A673 (cell line): Measurements from ENCODE around the gene APOL2. TPM values are rescaled to one million over a fixed set of nuclear protein-coding genes. Genes with fewer than 3 reads are reported as not detected.

Experiments used
- BruUV-seq: library from RNA; stranded (reverse); fragments of 400-500 nt; replicated peaks from 2 replicates; lab custom pipeline; 2021; lab: Mats Ljungman, UMichigan
- CTCF ChIA-PET: fragments of 300-600 bp; sonication (Branson Sonifier 250); formaldehyde crosslinking; loops from one replicate; lab custom pipeline; 2022; ENCODE audit warnings: antibody characterized with exemption; lab: Charles Lee
- POLR2A ChIA-PET: fragments of 300-600 bp; sonication (Branson Sonifier 250); formaldehyde crosslinking; loops from one replicate; lab custom pipeline; 2022; ENCODE audit warnings: antibody characterized with exemption; ENCODE audit not compliant: low non-redundant PET; lab: Charles Lee
- DNase-seq: peaks from one replicate; pipeline ENCODE4 v3.0.0-alpha.2; 2015; ENCODE audit warnings: low spot score
- H3K27ac ChIP-seq: fragments of 200-600 bp; sonication (generic); 2 replicates; pipeline ENCODE4 v1.5.1; 2016; ENCODE audit warnings: mixed run types, low read depth, mild to moderate bottlenecking, mixed read lengths, antibody characterized with exemption, low read length; ENCODE audit not compliant: poor library complexity, severe bottlenecking
- H3K27me3 ChIP-seq: fragments of 200-600 bp; sonication (generic); replicated peaks from 2 replicates; pipeline ENCODE4 v1.6.1; 2017; ENCODE audit warnings: mixed run types, low read depth, mild to moderate bottlenecking, mixed read lengths, antibody characterized with exemption, low read length; ENCODE audit not compliant: insufficient read depth, poor library complexity
- H3K36me3 ChIP-seq: fragments of 200-600 bp; sonication (generic); 2 replicates; pipeline ENCODE4 v1.6.1; 2016; ENCODE audit warnings: mixed run types, mild to moderate bottlenecking, mixed read lengths, antibody characterized with exemption, low read length; ENCODE audit not compliant: insufficient read depth, poor library complexity, severe bottlenecking
- H3K4me1 ChIP-seq: fragments of 200-600 bp; sonication (generic); 2 replicates; pipeline ENCODE4 v1.6.1; 2017; ENCODE audit warnings: mixed run types, mild to moderate bottlenecking, mixed read lengths, antibody characterized with exemption, low read length; ENCODE audit not compliant: insufficient read depth, poor library complexity, severe bottlenecking
- H3K4me3 ChIP-seq: fragments of 200-600 bp; sonication (generic); 2 replicates; pipeline ENCODE4 v1.5.1; 2016; ENCODE audit warnings: low read depth, mixed run types, mild to moderate bottlenecking, mixed read lengths, low read length; ENCODE audit not compliant: poor library complexity, severe bottlenecking
- H3K9me3 ChIP-seq: fragments of 200-600 bp; sonication (generic); 2 replicates; pipeline ENCODE4 v1.6.1; 2016; ENCODE audit warnings: mixed run types, low read depth, mild to moderate bottlenecking, mixed read lengths, antibody characterized with exemption, low read length; ENCODE audit not compliant: poor library complexity, severe bottlenecking
- EZH2 ChIP-seq: fragments of 200-600 bp; sonication (generic); IDR thresholded peaks from 2 replicates; pipeline ENCODE4 v1.6.1; 2017; ENCODE audit warnings: borderline replicate concordance, low read depth, mild to moderate bottlenecking, mixed read lengths, antibody characterized with exemption, low read length; ENCODE audit not compliant: poor library complexity, severe bottlenecking
- intact Hi-C: fragments of 100-400 bp; cut with micrococcal nuclease; formaldehyde crosslinking; loops from one replicate; pipeline ENCODE4 v1.10.0; 2022; ENCODE audit not compliant: unreplicated experiment
- total RNA-seq: library from RNA; stranded (reverse); gene quantifications from 2 replicates; pipeline ENCODE4 v1.2.3, GENCODE V29; 2021
- TF ChIP-seq, protein P1 (sequence below): fragments of 300-800, 200-600 bp; sonication (generic); conservative IDR thresholded peaks from 2 replicates; pipeline ENCODE4 v1.5.1; 2017; ENCODE audit warnings: low read depth, mild to moderate bottlenecking, antibody characterized with exemption, low read length, moderate library complexity, mixed read lengths

Gene APOL2
- total RNA-seq, 1 experiment from 2014 or later: 45.1 TPM

- DNase-seq: no peak
- ChIA-PET POLR2A (no interaction called here), CTCF (no interaction called here)
- H3K9me3 ChIP-seq: no peaks in the 10 kb centered on the region
- BruUV-seq: no TSS peak
- H3K27me3 ChIP-seq: no peaks in the 10 kb centered on the region
- H3K4me3 ChIP-seq: no peak overlapping the region
- TF ChIP-seq EZH2: no peak
- TF ChIP-seq, protein P1, sequence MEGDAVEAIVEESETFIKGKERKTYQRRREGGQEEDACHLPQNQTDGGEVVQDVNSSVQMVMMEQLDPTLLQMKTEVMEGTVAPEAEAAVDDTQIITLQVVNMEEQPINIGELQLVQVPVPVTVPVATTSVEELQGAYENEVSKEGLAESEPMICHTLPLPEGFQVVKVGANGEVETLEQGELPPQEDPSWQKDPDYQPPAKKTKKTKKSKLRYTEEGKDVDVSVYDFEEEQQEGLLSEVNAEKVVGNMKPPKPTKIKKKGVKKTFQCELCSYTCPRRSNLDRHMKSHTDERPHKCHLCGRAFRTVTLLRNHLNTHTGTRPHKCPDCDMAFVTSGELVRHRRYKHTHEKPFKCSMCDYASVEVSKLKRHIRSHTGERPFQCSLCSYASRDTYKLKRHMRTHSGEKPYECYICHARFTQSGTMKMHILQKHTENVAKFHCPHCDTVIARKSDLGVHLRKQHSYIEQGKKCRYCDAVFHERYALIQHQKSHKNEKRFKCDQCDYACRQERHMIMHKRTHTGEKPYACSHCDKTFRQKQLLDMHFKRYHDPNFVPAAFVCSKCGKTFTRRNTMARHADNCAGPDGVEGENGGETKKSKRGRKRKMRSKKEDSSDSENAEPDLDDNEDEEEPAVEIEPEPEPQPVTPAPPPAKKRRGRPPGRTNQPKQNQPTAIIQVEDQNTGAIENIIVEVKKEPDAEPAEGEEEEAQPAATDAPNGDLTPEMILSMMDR: no peak
- peak overlapping the region; percentile 62 for H3K27ac ChIP-seq
- H3K4me1 ChIP-seq: peaks cover 41% of the 10 kb centered on the region
- H3K36me3 ChIP-seq: no peaks in the 10 kb centered on the region
- intact Hi-C loops: loop anchor here (5.0 kb wide), 1 partner anchor 79 kb away; no protein-coding TSS in a partner anchor
Observed at GRCh38 chr22:36198536-36198935, 40.8 kb downstream of the APOL2 start.

DNA sequence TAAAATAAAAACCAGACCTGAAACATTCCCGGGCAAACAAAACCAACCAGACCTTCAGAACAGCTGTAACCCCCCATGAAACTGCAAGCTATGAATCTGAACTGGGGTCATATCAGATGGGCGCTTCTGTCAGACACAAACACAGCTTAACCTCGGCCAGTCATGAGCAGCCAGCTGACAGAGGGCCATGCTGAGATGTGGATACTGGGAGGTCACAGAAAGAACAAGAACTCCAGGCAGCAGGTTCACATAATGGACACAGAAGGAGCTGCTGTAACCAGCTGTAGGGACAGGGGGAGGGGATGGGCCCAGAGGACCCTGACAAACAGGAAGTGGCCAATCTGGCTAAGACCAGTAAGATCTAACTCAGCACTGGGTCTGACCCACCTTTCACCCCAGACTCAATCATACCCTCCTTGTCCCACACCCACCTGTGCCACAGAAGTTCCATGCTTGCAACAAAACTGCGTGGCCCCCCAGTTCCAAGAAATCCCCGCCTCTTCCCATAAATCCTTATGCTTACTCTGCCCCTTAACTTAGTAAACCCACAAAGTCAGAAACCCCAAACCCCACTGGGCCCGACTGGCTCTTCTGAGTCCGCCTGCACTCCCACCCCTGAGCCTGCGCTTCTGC, 41.7 kb downstream of the APOL2 start:
- no peaks in the 10 kb centered on the region for H3K27me3 ChIP-seq
- peak overlapping the region; percentile 62 for H3K27ac ChIP-seq
- intact Hi-C loops: loop anchor here (5.0 kb wide), 1 partner anchor 80 kb away; no protein-coding TSS in a partner anchor
- POLR2A ChIA-PET: no interaction called here
- H3K4me3 ChIP-seq: no peak overlapping the region
- H3K4me1 ChIP-seq: peaks cover 41% of the 10 kb centered on the region
- no peaks in the 10 kb centered on the region for H3K36me3 ChIP-seq
- no peaks in the 10 kb centered on the region for H3K9me3 ChIP-seq
- TF ChIP-seq EZH2: no peak
- TF ChIP-seq, protein P1: no peak
- no TSS peak for BruUV-seq
- DNase-seq: no peak
- CTCF ChIA-PET: interaction anchor here (0.7 kb wide), 1 partner anchor 64 kb away, joined by 3 read pairs; no protein-coding TSS in a partner anchor

GRCh38 chr22:36197065-36197440, 42.3 kb downstream of the APOL2 start:
- POLR2A ChIA-PET: no interaction called here
- Histone ChIP-seq H3K27ac (peak overlapping the region; percentile 62), H3K27me3 (no peaks in the 10 kb centered on the region), H3K4me3 (no peak overlapping the region), H3K4me1 (peaks cover 39% of the 10 kb centered on the region), H3K9me3 (no peaks in the 10 kb centered on the region), H3K36me3 (no peaks in the 10 kb centered on the region)
- intact Hi-C loops: loop anchor here (5.0 kb wide), 1 partner anchor 80 kb away; no protein-coding TSS in a partner anchor
- TF ChIP-seq, protein P1: no peak
- no peak for TF ChIP-seq EZH2
- CTCF ChIA-PET: interaction anchor here (0.7 kb wide), 1 partner anchor 64 kb away, joined by 3 read pairs; no protein-coding TSS in a partner anchor
- no TSS peak for BruUV-seq
- DNase-seq: peak; percentile 92
